Activated CD4-positive, alpha-beta T cell treated with anti-CD3 and anti-CD28 coated beads for 36 hours (primary cell): ENCODE results near the gene DNAJB9. TPM values are rescaled to one million over a fixed set of nuclear protein-coding genes. Genes with fewer than 3 reads are reported as not detected.

Experiments
- ATAC-seq: fragments of 200-7000 bp; cut with Tn5 transposase; one replicate; pipeline ENCODE4 v1.10.0; 2021; ENCODE audit warnings: mild to moderate bottlenecking, moderate library complexity
- CTCF ChIA-PET: fragments of 350-600 bp; sonication (Branson Sonifier 250); formaldehyde crosslinking; loops from one replicate; lab custom pipeline; 2021; ENCODE audit warnings: antibody characterized with exemption; lab: Charles Lee
- POLR2A ChIA-PET: fragments of 350-600 bp; sonication (Branson Sonifier 250); formaldehyde crosslinking; loops from one replicate; lab custom pipeline; 2021; ENCODE audit warnings: antibody characterized with exemption, inconsistent platforms; lab: Charles Lee
- DNase-seq: peaks from one replicate; pipeline ENCODE4 v3.0.0-alpha.2; 2020
- H3K27ac Mint-ChIP-seq: one replicate; pipeline ENCODE4 v1.8.0; 2021; ENCODE audit warnings: mixed read lengths
- H3K27me3 Mint-ChIP-seq: one replicate; pipeline ENCODE4 v1.8.0; 2021; ENCODE audit warnings: mixed read lengths
- H3K36me3 Mint-ChIP-seq: one replicate; pipeline ENCODE4 v1.8.0; 2021; ENCODE audit warnings: low read depth, mixed read lengths
- H3K4me1 Mint-ChIP-seq: one replicate; pipeline ENCODE4 v1.8.0; 2021; ENCODE audit warnings: mixed read lengths
- H3K4me3 Mint-ChIP-seq: one replicate; pipeline ENCODE4 v1.8.0; 2021; ENCODE audit warnings: mild to moderate bottlenecking, moderate library complexity, mixed read lengths
- H3K9me3 Mint-ChIP-seq: one replicate; pipeline ENCODE4 v1.8.0; 2021; ENCODE audit warnings: low read depth, mixed read lengths
- intact Hi-C, 2 experiments: fragments of 100-400 bp; cut with DNase I in 1 of 2; cut with micrococcal nuclease in 1 of 2; formaldehyde crosslinking; loops; one replicate each; pipeline versions ENCODE4 v1.14.2 to v1.15.1; 2022 to 2024; cut with DNase I, micrococcal nuclease
- total RNA-seq, 2 experiments: library from RNA; stranded (reverse); gene quantifications; one replicate each; pipeline ENCODE4 v1.2.3, GENCODE V29; 2021

Gene DNAJB9
- total RNA-seq, 2 experiments from 2014 or later, result 8.3 to 8.4 TPM

DNA sequence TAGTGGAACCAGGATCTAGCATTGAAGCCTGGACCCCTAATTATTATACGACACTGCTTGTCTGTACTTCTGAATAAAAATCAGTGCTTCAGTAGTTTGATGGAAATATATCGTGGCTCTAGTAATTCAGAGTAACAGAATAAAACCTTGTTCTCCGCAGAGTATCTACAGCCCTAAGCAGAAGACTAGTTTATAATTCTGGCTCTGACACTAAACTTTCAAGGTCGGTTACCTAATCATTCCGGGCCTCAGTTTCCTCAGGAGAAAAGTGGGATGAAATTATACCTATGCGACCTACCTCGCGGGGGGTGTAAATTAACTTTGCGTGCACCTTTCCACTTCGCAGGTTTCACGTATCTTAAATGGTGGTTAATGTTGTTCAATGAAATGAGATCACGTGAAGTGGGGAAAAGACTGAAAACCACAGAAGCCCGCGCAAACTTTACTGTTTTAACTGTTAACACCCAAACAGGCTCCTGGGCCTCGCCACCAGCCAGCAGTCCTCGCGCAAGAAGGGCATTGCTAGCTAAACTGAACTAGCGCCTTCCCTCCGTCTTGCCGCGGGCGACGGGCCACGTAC lies 783 bp upstream of the DNAJB9 start:
- intact Hi-C loops, result loop anchor here (1.0 to 10.0 kb wide), 5 partner anchors 43 to 1402 kb away; partner anchors contain the start of genes PNPLA8 (in 2 of the 2), COG5 (in 1 of the 2), DUS4L (in 1 of the 2) and HBP1 (in 1 of the 2)
- DNase-seq (no peak), ATAC-seq (no peak)
- no peaks in the 10 kb centered on the region for H3K27me3 Mint-ChIP-seq
- peaks cover 50% of the 10 kb centered on the region for H3K36me3 Mint-ChIP-seq
- peak overlapping the region; percentile 99 for H3K27ac Mint-ChIP-seq
- peak overlapping the region; percentile 98 for H3K4me3 Mint-ChIP-seq
- peaks cover 35% of the 10 kb centered on the region for H3K4me1 Mint-ChIP-seq
- POLR2A ChIA-PET, result interaction anchor here (1.0 to 2.0 kb wide), 2 partner anchors 43 kb away, joined by 3 to 25 read pairs; partner anchors contain the start of gene PNPLA8
- CTCF ChIA-PET, result no interaction called here
- no peaks in the 10 kb centered on the region for H3K9me3 Mint-ChIP-seq

DNA sequence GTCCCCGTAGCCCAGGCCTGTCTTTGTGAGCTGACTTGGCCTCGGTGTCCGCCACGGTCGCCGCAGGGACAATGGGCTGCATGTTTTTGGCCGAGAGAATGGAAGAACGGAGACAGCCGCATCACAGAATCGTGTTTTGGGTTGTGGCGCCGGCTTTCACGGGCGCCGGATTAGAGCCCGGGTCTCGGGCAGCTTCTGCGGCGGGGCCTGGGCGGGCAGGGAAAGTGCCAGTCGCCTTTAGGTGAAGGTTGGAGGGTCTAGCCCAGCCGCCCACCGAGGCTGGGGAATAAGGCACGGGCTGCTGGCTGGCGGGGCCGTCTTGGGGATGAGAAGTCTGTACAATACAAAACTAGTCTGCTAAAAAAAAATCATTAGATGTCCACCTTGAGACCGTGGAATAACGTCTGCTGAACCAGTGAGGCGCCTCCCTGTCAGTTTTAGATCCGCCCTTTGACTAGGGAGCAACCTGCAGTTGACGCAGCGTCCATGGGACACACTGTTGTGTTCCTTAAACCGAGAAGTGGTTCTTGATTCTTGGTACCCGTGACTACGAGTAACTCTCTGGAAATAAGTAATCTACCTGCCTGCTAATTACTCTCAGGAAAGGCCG lies 577 bp downstream of the DNAJB9 start:
- CTCF ChIA-PET, result interaction anchor here (0.8 to 1.1 kb wide), 2 partner anchors 9 to 44 kb away, joined by 3 to 11 read pairs; partner anchors contain the start of gene PNPLA8
- intact Hi-C loops, result no loop called here
- peaks cover 40% of the 10 kb centered on the region for H3K4me1 Mint-ChIP-seq

DNA sequence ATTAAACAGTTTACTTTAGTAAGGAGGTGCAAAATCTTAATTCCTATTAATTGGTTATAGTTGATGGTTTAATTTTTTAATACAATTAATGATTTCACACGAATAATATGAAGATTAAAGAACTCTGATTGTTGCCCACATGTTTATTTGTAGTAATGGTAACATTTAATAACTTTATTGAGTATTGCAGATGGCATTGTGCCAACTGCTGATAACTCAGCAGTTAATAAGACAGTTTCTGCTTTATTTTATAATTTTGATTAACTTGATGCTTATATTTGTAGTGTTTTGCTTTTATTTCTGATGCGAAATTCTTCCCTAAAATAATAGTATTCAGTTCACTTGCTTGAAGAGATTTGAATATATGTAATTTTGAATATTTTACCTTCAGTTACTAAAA lies 2.8 kb downstream of the DNAJB9 start:
- Mint-ChIP-seq H3K4me3 (no peak overlapping the region), H3K9me3 (no peaks in the 10 kb centered on the region)

More for the DNA sequence above, 577 bp downstream of the DNAJB9 start:
- H3K9me3 Mint-ChIP-seq, result no peaks in the 10 kb centered on the region
- peak; percentile 70 for DNase-seq
- peaks cover 50% of the 10 kb centered on the region for H3K36me3 Mint-ChIP-seq
- peak overlapping the region; percentile 99 for H3K27ac Mint-ChIP-seq
- H3K27me3 Mint-ChIP-seq, result no peaks in the 10 kb centered on the region
- H3K4me3 Mint-ChIP-seq, result peak overlapping the region; percentile 98
- ATAC-seq, result peak; percentile 21
- POLR2A ChIA-PET, result interaction anchor here (0.6 to 2.0 kb wide), 4 partner anchors 40 to 827 kb away, joined by 3 to 25 read pairs (median 3); partner anchors contain the start of genes CBLL1 and PNPLA8

DNA sequence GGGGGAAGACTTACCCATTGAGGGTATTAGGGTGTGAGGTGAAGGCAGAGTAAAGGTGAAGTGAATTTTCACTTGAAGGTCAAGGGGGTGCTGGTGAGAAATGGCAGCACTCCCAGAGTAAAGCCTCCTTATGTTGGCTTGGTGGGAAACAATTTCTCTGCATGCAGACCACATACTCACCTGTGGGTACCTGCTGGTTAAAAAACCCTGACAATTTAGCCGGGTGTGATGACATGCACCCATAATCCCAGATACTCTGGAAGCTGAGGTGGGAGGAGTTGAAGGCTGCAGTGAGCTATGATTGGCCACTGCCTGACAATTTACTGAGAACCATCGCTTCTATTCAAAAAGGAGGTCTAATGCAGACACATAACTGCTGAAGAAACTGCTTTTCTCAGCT lies 5.5 kb downstream of the DNAJB9 start:
- ChIA-PET CTCF (interaction anchor here (1.1 kb wide), 2 partner anchors 76 to 78 kb away, joined by 3 read pairs; no protein-coding TSS in a partner anchor), POLR2A (no interaction called here)
- Mint-ChIP-seq H3K27ac (no peak overlapping the region), H3K27me3 (no peaks in the 10 kb centered on the region), H3K9me3 (peaks cover 3% of the 10 kb centered on the region), H3K4me3 (no peak overlapping the region), H3K4me1 (peaks cover 37% of the 10 kb centered on the region), H3K36me3 (peaks cover 57% of the 10 kb centered on the region)
- intact Hi-C loops, result no loop called here
- ATAC-seq (no peak), DNase-seq (no peak)

More for the DNA sequence above, 2.8 kb downstream of the DNAJB9 start:
- POLR2A ChIA-PET, result no interaction called here
- H3K27ac Mint-ChIP-seq, result no peak overlapping the region
- intact Hi-C loops, result no loop called here
- no peaks in the 10 kb centered on the region for H3K27me3 Mint-ChIP-seq
- no peak for DNase-seq
- CTCF ChIA-PET, result no interaction called here
- peaks cover 46% of the 10 kb centered on the region for H3K4me1 Mint-ChIP-seq
- ATAC-seq, result no peak
- H3K36me3 Mint-ChIP-seq, result peaks cover 51% of the 10 kb centered on the region

DNA sequence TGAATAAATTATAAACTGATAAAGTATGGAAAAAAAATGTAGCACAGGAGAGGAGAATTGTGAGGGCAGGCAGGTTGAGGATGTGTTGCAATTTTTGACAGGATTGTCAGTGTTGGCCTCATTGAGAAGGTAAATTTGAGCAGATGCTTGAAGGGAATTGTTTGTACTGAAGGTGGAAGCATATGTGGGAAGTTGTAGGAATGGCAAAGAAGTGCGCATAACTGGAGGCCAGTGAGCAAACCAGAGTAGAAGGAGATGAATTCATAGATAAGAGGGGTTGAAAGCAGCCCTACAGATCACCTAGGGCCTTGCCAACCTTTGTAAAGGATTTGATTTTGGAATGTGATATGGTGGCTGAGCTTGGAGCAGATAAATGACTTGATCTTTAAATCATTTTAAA lies 6.4 kb downstream of the DNAJB9 start:
- ChIA-PET CTCF (interaction anchor here (0.8 to 1.1 kb wide), 3 partner anchors 11 to 77 kb away, joined by 3 to 4 read pairs (median 3); no protein-coding TSS in a partner anchor), POLR2A (interaction anchor here (1.1 kb wide), 1 partner anchor 29 kb away, joined by 3 read pairs; no protein-coding TSS in a partner anchor)
- Mint-ChIP-seq H3K4me1 (peaks cover 33% of the 10 kb centered on the region), H3K27me3 (no peaks in the 10 kb centered on the region), H3K27ac (no peak overlapping the region), H3K9me3 (peaks cover 3% of the 10 kb centered on the region), H3K4me3 (no peak overlapping the region), H3K36me3 (peaks cover 56% of the 10 kb centered on the region)
- ATAC-seq (no peak), DNase-seq (no peak)
- intact Hi-C loops, result no loop called here

DNA sequence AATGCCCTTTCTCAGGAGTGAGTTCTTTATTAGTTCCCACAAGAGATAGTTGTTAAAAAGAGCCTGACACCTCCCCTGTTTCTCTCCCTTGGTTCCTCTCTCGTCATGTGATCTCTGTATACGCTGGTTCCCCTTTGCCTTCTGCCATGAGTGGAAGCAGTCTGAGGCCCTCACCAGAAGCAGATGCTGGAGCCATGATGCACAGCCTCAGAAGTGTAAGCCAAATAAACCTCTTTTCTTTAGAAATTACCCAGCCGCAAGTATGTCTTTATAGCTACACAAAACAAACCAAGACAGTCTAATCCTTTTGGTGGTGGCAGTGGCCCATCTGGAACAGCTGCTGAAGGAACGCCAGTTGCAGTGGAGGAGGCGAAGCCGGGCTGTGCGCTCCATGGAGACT lies 9.3 kb downstream of the DNAJB9 start:
- peaks cover 3% of the 10 kb centered on the region for H3K9me3 Mint-ChIP-seq
- no peak overlapping the region for H3K4me3 Mint-ChIP-seq
- peaks cover 36% of the 10 kb centered on the region for H3K36me3 Mint-ChIP-seq
- ChIA-PET POLR2A (no interaction called here), CTCF (interaction anchor here (1.1 kb wide), 1 partner anchor 9 kb away, joined by 3 read pairs; the partner anchor contains the start of gene DNAJB9)
- intact Hi-C loops, result no loop called here
- DNase-seq (no peak), ATAC-seq (no peak)
- H3K27ac Mint-ChIP-seq, result no peak overlapping the region
- H3K4me1 Mint-ChIP-seq, result peaks cover 14% of the 10 kb centered on the region
- H3K27me3 Mint-ChIP-seq, result no peaks in the 10 kb centered on the region

DNA sequence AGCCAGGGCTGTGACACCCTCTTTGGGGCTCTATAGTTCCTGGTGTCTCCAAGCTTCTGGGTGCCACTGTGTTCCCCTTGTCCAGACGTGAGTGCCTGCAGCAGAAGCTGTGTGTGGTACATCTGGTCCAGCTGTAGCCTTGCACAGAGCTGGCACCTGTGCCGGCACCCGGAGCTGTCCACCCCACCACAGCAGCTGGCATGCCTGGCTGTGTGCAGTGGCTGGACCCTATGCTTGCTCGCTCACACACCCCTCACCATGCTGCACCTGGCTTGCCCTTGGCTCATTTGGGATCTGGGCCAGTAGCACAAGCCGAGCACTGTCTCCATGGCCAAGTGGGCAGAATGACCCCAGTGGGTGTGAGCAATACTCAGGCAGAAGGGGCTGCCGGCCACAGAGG lies 10.6 kb downstream of the DNAJB9 start:
- CTCF ChIA-PET, result interaction anchor here (0.6 to 1.1 kb wide), 2 partner anchors 10 to 365 kb away, joined by 4 read pairs; no protein-coding TSS in a partner anchor
- Mint-ChIP-seq H3K27ac (no peak overlapping the region), H3K4me1 (peaks cover 9% of the 10 kb centered on the region), H3K36me3 (peaks cover 25% of the 10 kb centered on the region), H3K27me3 (no peaks in the 10 kb centered on the region), H3K9me3 (peaks cover 3% of the 10 kb centered on the region), H3K4me3 (no peak overlapping the region)
- no peak for ATAC-seq
- intact Hi-C loops, result no loop called here
- DNase-seq, result no peak
- POLR2A ChIA-PET, result no interaction called here

DNA sequence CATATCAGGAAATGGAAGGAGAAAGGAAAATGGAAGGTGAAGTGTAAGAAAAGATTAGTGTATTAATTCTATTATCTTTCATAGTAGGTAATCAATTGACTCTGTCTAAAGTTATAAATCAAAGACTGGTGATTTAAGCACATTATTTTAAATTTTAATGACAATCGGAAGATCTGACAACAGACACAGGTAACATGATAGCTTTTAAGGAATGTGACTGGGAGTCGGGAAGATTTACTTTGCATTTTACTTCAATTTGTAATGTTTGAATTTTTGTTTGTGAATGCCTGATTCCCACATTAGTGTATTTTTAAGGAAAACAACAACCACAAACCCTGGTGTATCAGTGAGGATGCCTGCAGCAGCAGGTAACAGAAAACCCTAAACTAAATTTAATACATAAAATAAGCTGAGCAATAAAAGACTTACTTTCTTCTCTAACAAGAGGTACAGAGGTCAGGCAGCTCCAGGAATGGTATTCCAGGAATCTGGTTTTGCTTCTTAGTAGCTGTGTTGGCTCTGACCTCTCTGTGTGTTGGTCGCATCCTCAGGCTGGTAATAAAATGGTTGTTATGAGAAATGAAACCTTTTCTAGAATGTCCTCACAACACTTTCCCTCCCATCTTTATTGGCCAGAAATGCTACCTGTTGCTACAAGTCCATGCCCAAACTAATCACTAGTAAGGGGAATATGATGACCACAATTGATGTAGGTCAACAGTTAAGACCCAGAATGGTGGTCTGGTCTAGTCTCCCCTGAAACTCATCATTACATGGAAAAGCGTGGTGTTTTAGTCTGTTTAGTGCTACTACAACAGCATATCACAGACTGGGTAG lies 12.2 kb downstream of the DNAJB9 start:
- intact Hi-C loops, result no loop called here
- DNase-seq (no peak), ATAC-seq (no peak)
- POLR2A ChIA-PET, result no interaction called here
- Mint-ChIP-seq H3K4me3 (no peak overlapping the region), H3K9me3 (peaks cover 3% of the 10 kb centered on the region), H3K27me3 (peaks cover 9% of the 10 kb centered on the region), H3K36me3 (peaks cover 17% of the 10 kb centered on the region), H3K4me1 (peaks cover under 1% of the 10 kb centered on the region), H3K27ac (no peak overlapping the region)
- CTCF ChIA-PET, result no interaction called here

DNA sequence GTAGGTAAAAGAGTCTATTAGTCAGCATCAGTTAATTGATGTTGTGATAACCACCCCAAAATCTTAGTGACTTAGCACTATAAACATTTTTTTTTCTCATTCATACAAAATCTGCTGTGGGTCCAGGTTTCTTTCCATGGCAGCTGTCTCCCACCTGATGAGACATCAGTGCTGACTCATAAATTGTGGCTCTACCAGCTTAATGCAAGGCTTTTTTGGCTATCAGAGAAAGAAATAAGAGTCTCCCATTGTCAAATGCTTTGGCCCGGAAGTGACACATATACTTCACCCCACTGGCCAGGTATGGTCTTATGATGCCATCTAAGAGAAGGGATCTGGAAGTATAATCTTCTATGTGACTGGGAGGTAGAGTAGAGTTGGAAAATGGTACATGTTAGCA lies 14.5 kb downstream of the DNAJB9 start:
- Mint-ChIP-seq H3K4me1 (no peaks in the 10 kb centered on the region), H3K27ac (no peak overlapping the region), H3K36me3 (peaks cover 8% of the 10 kb centered on the region), H3K4me3 (no peak overlapping the region), H3K27me3 (peaks cover 9% of the 10 kb centered on the region), H3K9me3 (no peaks in the 10 kb centered on the region)
- ATAC-seq, result no peak
- intact Hi-C loops, result no loop called here
- DNase-seq, result no peak
- POLR2A ChIA-PET, result no interaction called here
- CTCF ChIA-PET, result no interaction called here

DNA sequence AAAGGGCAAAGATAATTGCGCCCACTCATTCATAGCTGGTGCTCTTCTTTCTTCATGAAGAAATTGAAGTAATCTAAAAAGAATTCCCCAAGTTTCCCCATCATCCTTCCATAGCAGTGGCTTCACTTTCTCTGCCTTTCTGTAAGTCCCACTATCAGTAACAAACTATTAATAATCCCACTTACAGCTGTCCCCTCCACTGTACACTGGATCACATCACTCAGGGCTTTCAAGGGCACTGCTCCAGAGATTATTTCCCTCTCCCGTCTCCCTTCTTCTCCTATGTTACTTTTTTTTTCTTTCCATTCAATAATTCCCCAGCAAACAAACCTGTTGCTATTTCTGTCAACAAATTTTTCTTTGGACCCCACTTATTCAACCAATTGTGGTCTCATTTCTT lies 16.2 kb downstream of the DNAJB9 start:
- ChIA-PET CTCF (no interaction called here), POLR2A (no interaction called here)
- ATAC-seq, result no peak
- Mint-ChIP-seq H3K36me3 (no peaks in the 10 kb centered on the region), H3K9me3 (no peaks in the 10 kb centered on the region), H3K4me1 (no peaks in the 10 kb centered on the region), H3K4me3 (no peak overlapping the region), H3K27ac (no peak overlapping the region), H3K27me3 (peaks cover 9% of the 10 kb centered on the region)
- intact Hi-C loops, result no loop called here
- no peak for DNase-seq

DNA sequence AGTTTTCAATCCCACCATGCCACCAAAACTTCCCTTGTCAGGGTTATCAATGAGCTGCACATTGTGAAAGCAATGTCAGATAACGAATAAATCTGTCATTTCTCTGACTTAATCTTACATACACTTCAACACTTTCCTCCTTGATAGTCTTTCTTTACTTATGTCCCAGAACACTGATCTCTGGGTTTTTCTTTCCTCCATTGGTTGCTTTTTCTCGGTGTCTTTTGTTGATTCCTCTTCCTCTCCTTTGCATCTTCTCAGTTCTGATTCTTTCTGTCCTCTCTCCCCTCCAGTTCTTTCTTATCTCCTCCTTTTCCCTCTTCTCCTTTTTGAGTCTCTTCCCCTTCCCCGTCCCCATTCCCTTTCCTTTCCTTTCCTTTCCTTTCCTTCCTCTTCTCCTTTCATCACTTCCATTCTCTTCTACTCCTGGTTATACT lies 16.6 kb downstream of the DNAJB9 start:
- H3K4me3 Mint-ChIP-seq, result no peak overlapping the region
- peaks cover 9% of the 10 kb centered on the region for H3K27me3 Mint-ChIP-seq
- H3K27ac Mint-ChIP-seq, result no peak overlapping the region
- H3K9me3 Mint-ChIP-seq, result no peaks in the 10 kb centered on the region
- ATAC-seq (no peak), DNase-seq (no peak)
- no peaks in the 10 kb centered on the region for H3K4me1 Mint-ChIP-seq
- no peaks in the 10 kb centered on the region for H3K36me3 Mint-ChIP-seq
- intact Hi-C loops, result no loop called here
- CTCF ChIA-PET, result no interaction called here
- POLR2A ChIA-PET, result no interaction called here
